Epidermal melanocyte (primary cell): Measurements from ENCODE around the gene EGLN2.
"Not testable (repeated sequence)": the region's sequence is repeated elsewhere in the genome, so short reads cannot be mapped to it uniquely, and the experiment has no call there.

Experiments
- DNase-seq: peaks from one replicate; pipeline ENCODE4 v3.0.0; 2011; ENCODE audit warnings: low spot score; ENCODE audit not compliant: insufficient read length

The EGLN2 gene

DNA sequence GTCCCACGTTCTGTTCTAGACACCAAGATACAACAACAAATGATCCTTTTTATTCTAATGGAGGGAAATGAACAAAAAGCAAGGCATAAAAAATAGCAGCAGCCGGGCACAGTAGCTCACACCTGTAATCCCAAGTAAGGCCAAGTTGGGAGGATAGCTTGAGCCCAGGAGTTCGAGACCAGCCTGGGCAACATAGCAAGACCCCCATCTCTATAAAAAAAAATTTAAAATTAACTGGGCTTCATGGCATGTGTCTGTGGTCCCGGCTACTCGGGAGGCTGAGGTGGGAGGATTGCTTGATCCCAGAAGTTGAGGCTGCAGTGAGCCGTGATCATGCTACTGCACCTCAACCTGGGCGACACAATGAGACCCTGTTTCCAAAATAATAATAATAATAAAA, 22.6 kb upstream of the EGLN2 start:
- no peak for DNase-seq

DNA sequence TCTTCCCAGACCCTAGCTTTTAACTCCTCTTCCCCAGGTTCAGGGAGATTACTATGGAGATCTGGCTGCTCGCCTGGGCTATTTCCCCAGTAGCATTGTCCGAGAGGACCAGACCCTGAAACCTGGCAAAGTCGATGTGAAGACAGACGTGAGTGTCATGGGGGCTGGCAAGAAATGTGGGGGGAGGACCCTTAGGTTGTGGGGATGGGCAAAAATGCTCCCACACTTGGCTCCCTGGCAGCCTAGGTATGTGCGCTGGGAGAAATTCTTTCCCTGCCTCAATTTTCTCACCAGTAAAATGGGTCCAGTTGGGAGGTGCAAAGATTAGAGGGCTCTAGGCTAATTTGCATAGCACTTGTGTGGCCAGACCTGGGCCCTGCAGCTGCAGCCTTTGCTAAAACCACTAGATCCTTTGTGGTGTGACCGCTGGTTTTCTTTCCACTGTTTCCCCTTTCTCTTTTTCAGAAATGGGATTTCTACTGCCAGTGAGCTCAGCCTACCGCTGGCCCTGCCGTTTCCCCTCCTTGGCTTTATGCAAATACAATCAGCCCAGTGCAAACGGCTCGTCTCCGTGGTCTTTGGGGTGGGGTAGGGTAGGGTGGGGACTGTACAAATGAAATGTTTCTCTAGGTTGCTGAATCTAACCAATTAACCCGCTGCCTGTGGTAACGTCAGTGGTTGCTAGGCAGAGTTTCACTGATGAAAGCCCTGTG, 21.9 kb upstream of the EGLN2 start:
- peak; percentile 83 for DNase-seq

- no peak for DNase-seq
Observed at GRCh38 chr19:40777645-40777936, 21.4 kb upstream of the EGLN2 start.

- peak; percentile 91 for DNase-seq
Observed at GRCh38 chr19:40777937-40778705, 20.9 kb upstream of the EGLN2 start, which contains the start of gene RAB4B. TSS of gene RAB4B (plus strand) at chr19:40778247. CDS start at chr19:40778376, 129 bp downstream.

DNA sequence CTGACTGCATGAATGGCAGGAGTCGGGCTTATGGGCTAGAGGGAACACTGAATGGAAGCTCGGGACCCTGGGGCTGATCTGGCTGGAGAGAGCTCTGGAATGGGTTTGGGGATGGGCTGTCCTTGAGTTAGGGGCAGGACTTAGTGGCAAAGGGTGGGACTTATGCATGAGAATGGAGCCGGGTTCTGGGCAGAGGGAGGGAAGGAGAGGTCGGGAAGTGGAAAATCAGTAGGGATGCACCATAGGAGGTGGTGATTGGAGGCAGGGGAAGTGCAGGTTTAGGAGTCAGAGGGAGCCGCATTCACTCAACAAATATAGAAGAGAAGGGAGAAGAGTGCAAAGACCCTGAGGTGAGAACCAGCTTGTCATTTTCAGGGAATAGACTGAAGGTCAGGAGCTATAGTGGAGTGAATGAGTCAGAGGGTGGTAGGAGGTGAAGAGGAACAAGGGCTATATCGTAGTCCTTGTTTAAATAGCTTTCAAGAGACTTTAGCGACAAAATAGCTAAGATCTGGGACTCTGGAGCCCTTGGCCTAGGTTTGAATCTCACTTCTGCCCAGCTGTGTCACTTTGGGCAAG, 20.2 kb upstream of the EGLN2 start:
- no peak for DNase-seq

- DNase-seq = no peak
Observed at GRCh38 chr19:40780582-40780981, 18.4 kb upstream of the EGLN2 start.

DNA sequence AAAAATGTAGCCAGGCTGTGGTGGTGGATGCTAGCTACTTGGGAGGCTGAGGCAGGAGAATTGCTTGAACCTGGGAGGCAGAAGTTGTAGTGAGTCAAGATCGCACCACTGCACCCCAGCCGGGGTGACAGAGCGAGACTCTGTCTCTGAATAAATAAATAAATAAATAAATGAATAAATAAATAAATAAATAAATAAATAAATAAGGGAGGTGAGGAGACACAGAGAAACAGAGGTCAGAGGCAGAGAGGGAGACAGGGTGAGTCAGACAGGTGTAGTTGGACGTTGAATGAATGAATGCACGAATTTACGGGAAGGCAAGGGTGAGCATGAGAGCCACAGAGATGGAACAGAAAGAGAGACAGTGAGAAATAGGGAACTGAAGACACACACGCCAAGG, 17.9 kb upstream of the EGLN2 start:
- no peak for DNase-seq

DNA sequence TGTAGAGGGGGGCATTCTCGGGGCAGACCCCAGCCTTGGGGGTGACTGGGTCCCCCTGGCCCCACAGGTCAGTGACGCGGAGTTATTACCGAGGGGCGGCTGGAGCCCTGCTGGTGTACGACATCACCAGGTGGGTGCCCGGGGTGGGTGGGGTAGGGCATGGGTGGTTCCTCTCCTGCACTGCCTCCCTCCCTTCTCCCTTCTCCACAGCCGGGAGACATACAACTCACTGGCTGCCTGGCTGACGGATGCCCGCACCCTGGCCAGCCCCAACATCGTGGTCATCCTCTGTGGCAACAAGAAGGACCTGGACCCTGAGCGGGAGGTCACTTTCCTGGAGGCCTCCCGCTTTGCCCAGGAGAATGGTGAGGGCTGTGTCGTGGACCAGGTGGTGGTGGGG, 15.3 kb upstream of the EGLN2 start:
- DNase-seq = no peak

DNA sequence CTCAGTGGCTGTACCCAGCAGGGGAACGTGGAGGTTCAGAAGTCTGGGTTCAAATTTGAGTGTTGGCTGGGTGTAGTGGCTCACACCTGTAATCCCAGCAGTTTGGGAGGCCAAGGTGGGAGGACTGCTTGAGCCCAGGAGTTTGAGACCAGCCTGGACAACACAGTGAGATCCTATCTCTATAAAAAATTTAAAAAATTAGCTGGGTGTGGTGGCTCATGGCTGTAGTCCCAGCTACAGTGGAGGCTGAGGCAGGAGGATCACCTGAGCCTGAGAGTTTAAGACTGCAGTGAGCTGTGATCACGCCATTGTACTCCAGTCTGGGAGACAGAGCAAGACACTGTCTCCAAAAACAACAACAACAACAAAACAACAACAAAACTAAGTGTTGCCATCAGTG, 14.8 kb upstream of the EGLN2 start:
- not testable (repeated sequence) for DNase-seq

DNA sequence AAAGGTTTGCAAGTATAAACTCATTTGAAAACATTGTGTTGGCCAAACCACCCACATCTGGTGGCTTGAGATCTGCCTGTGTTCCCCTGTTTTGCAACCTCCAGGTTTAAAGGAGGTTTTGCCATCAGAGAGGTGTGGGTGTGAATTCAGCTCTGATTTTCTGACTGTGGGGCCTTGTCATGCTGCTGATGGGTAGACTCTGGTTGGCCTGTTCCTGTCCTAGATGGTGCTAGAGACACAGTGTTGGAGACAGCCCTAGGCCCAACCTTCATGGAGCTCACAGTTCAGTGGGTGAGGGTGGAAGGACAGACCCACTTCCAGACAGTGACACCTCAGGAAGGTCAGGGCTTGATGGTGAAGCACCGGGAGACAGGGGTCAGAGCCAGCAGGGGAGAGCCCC, 13.5 kb upstream of the EGLN2 start:
- DNase-seq = no peak

DNA sequence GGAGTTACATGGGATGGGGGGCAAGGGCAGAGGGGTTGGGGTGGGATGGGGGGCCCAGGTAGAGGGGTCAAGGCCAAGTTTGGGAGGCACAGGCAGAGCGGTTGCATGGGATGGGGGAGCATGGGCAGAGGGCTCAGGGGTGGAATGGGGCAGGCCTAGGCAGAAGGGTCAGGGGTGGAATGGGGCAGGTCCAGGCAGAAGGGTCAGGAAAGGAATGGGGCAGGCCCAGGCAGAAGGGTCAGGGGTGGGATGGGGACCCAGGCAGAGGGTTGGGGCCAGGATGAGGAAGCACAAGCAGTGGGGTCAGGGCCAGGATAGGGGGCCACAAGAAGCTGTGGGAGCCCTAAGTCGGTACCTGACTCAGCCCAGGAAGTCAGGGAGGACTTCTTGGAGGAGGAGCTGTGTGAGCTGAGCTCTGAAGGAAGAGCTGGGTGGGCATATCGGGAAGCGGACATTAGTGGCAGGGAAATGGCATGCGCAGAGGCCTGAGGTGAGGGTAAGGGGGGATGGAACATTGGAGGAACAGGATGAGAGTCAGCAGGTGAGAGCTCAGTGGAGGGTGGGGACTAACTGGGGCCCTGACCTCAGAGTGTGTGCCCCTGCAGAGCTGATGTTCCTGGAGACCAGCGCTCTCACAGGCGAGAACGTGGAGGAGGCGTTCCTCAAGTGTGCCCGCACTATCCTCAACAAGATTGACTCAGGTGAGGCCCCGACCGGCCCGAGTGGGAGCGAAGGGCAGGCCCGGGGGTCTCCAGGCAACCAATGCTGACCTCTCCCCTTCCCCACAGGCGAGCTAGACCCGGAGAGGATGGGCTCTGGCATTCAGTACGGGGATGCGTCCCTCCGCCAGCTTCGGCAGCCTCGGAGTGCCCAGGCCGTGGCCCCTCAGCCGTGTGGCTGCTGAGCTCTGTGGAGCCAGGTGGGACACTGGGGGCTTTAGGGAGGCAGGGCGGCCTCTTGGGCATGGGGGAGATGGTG, 12.6 kb upstream of the EGLN2 start:
- no peak for DNase-seq

GRCh38 chr19:40791349-40791748, 7.6 kb upstream of the EGLN2 start:
- DNase-seq = no peak

DNA sequence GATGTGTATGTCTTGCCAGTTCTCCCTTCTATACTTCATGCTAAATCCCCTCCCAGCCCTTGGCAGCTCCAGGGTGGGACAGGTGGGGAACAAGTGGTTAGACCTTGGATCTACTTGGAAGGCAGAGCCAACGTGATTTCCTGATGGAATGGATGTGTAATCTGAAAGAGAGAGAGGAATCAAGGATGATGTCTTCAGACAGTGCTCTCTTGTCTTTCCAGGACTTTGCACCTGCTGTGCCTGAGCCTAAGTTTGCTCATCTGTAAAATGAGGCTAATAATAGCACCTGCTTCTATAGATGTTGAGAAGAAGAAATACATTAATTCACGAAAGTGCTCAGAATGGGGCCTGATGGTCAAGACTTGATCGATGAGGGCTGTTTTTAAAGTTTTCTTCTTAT, 7.0 kb upstream of the EGLN2 start:
- no peak for DNase-seq

DNA sequence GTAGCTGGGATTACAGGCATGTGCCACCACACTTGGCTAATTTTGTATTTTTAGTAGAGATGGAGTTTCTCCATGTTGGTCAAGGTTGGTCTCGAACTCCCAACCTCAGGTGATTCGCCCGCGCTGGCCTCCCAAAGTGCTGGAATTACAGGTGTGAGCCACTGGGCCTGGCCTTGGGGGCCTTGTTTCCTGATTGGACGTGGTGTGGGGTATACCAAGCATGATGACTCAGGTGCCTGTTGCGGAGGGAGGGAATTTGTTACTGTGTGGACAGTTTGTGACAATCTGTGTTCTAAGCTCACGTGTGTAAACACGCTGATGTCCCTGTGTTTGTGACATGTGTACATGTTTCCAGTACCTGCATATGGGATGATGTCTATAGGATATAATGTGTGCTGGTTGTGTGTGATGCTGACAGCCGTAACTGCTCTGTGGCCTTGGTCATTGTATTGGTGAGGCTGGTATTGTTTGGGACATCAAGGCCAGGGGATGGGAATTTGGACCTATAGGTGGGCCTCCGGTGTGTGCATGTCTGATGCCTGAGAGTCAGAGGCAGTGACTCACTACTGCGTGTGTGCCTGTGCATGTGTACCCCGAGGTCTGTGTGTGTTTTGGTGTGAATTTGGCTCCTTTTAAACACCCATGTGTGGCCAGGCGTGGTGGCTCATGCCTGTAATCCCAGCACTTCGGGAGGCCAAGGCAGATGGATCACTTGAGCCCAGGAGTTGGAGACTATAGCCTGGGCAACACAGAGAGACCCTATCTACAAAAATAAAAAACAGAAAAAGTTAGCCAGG, 1.6 kb upstream of the EGLN2 start:
- no peak for DNase-seq

GRCh38 chr19:40797963-40798682, 868 bp upstream of the EGLN2 start:
- DNase-seq = peak; percentile 57

DNA sequence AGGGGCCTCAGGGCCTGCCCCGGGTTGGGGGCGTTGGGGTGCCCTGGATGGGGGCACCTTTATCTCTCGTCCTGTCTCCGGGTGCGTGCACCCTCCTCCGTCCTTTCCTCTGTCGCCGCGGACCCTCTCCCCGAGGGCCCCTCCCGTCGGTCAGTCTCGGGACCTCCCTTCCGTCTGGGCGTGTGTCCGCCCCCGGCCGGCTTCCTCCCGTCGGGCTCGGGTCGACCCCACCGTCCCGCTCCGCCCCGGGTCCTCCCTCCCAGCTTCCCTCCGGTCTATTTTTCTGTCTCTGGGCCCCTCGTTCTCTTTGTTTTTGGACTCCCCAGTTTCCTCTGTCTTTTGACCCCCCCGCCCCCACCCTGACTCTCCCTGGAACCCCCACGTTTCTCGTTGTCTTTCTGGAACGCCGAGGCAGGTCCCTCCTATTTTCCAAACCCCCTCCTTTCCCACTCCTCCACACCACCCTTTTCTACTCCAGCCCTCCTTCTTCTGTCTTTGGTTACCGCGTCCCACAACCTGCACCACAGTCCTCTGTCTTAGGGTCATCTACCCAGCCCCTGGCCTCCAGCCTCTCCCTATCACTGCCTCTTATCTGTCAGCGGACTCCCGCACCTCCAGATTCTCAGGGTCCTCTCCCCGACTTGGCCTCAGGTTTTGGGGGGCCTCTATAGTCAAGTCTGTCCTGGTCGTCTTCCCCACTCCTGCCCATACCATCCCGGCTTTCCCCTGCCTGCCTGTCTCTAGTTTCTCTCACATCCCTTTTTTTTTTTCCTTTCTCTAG, 757 bp downstream of the EGLN2 start:
- no peak for DNase-seq

DNA sequence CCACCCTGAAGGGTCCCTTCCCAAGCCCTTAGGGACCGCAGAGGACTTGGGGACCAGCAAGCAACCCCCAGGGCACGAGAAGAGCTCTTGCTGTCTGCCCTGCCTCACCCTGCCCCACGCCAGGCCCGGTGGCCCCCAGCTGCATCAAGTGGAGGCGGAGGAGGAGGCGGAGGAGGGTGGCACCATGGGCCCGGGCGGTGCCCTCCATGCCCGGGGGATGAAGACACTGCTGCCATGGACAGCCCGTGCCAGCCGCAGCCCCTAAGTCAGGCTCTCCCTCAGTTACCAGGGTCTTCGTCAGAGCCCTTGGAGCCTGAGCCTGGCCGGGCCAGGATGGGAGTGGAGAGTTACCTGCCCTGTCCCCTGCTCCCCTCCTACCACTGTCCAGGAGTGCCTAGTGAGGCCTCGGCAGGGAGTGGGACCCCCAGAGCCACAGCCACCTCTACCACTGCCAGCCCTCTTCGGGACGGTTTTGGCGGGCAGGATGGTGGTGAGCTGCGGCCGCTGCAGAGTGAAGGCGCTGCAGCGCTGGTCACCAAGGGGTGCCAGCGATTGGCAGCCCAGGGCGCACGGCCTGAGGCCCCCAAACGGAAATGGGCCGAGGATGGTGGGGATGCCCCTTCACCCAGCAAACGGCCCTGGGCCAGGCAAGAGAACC, 1.5 kb downstream of the EGLN2 start:
- no peak for DNase-seq

DNA sequence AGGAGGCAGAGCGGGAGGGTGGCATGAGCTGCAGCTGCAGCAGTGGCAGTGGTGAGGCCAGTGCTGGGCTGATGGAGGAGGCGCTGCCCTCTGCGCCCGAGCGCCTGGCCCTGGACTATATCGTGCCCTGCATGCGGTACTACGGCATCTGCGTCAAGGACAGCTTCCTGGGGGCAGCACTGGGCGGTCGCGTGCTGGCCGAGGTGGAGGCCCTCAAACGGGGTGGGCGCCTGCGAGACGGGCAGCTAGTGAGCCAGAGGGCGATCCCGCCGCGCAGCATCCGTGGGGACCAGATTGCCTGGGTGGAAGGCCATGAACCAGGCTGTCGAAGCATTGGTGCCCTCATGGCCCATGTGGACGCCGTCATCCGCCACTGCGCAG, 2.0 kb downstream of the EGLN2 start:
- DNase-seq = no peak
